Karpas-422 (cell line): ENCODE measurements around the gene TEX264. TPM values are rescaled to one million over a fixed set of nuclear protein-coding genes. Genes with fewer than 3 reads are reported as not detected.
"Not testable (repeated sequence)": the region's sequence is repeated elsewhere in the genome, so short reads cannot be mapped to it uniquely, and the experiment has no call there.

ENCODE experiments used
- DNase-seq: peaks from one replicate; pipeline ENCODE4 v3.0.0-alpha.2; 2015
- H2AFZ ChIP-seq: fragments of 200-600 bp; sonication (generic); 2 replicates; pipeline ENCODE4 v1.6.1; 2014; ENCODE audit warnings: antibody characterized with exemption, low read length, mixed read lengths
- H3K27ac ChIP-seq: fragments of 200-600 bp; sonication (generic); 2 replicates; pipeline ENCODE4 v1.5.1; 2014; ENCODE audit warnings: mild to moderate bottlenecking, low read length, moderate library complexity
- H3K27me3 ChIP-seq: fragments of 200-600 bp; sonication (generic); 2 replicates; pipeline ENCODE4 v1.6.1; 2014; ENCODE audit warnings: low read length, mixed read lengths
- H3K36me3 ChIP-seq: fragments of 200-600 bp; sonication (generic); 2 replicates; pipeline ENCODE4 v1.6.1; 2014; ENCODE audit warnings: low read length, mixed read lengths; ENCODE audit not compliant: insufficient read depth
- H3K4me1 ChIP-seq: fragments of 200-600 bp; sonication (generic); 2 replicates; pipeline ENCODE4 v1.6.1; 2014; ENCODE audit warnings: mild to moderate bottlenecking, low read length, mixed read lengths
- H3K4me2 ChIP-seq: fragments of 200-600 bp; sonication (generic); 2 replicates; pipeline ENCODE4 v1.6.1; 2014; ENCODE audit warnings: low read length, low read depth, mild to moderate bottlenecking; ENCODE audit not compliant: poor library complexity, severe bottlenecking
- H3K4me3 ChIP-seq: fragments of 200-600 bp; sonication (generic); 2 replicates; pipeline ENCODE4 v1.5.1; 2014; ENCODE audit warnings: mild to moderate bottlenecking, antibody characterized with exemption, low read length, mixed read lengths
- H3K79me2 ChIP-seq: fragments of 200-600 bp; sonication (generic); 2 replicates; pipeline ENCODE4 v1.6.1; 2014; ENCODE audit warnings: mild to moderate bottlenecking, low read length, mixed read lengths
- H3K9ac ChIP-seq: fragments of 200-600 bp; sonication (generic); 2 replicates; pipeline ENCODE4 v1.6.0; 2014; ENCODE audit warnings: low read length
- H3K9me2 ChIP-seq: fragments of 200-600 bp; sonication (generic), shearing (Covaris generic); replicated peaks from 2 replicates; pipeline ENCODE4 v1.6.0; 2014; ENCODE audit warnings: mild to moderate bottlenecking, low read length, moderate library complexity; ENCODE audit not compliant: insufficient read depth
- H3K9me3 ChIP-seq: fragments of 300-700, 200-600 bp; sonication (generic); 2 replicates; pipeline ENCODE4 v1.6.1; 2014; ENCODE audit warnings: low read length, mixed read lengths
- H4K20me1 ChIP-seq: fragments of 200-600 bp; sonication (generic); 2 replicates; pipeline ENCODE4 v1.6.1; 2014; ENCODE audit warnings: mild to moderate bottlenecking, antibody characterized with exemption, low read length, low read depth; ENCODE audit not compliant: insufficient read depth
- total RNA-seq: library from RNA; depleted of rRNA; stranded (reverse); fragments of >200 nt; shearing (Covaris generic); gene quantifications from 2 replicates; pipeline ENCODE4 v1.2.3, GENCODE V29; 2014; ENCODE audit warnings: low replicate concordance

TEX264 gene
- total RNA-seq, 1 experiment from 2014 or later = 63.0 TPM

GRCh38 chr3:51727500-51727899, 56.4 kb downstream of the TEX264 start:
- H2AFZ ChIP-seq = no peak overlapping the region
- no peak for DNase-seq
- no peaks in the 10 kb centered on the region; the same call in 1 of the 2 replicates for H3K9me2 ChIP-seq
- no peaks in the 10 kb centered on the region for H4K20me1 ChIP-seq
- no peaks in the 10 kb centered on the region for H3K27me3 ChIP-seq
- no peak overlapping the region for H3K4me2 ChIP-seq
- no peaks in the 10 kb centered on the region for H3K9me3 ChIP-seq
- no peaks in the 10 kb centered on the region for H3K36me3 ChIP-seq
- no peak overlapping the region for H3K27ac ChIP-seq
- no peaks in the 10 kb centered on the region for H3K79me2 ChIP-seq
- no peak overlapping the region for H3K4me3 ChIP-seq
- no peak overlapping the region for H3K9ac ChIP-seq
- peaks cover 6% of the 10 kb centered on the region; the same call in 1 of the 2 replicates for H3K4me1 ChIP-seq

DNA sequence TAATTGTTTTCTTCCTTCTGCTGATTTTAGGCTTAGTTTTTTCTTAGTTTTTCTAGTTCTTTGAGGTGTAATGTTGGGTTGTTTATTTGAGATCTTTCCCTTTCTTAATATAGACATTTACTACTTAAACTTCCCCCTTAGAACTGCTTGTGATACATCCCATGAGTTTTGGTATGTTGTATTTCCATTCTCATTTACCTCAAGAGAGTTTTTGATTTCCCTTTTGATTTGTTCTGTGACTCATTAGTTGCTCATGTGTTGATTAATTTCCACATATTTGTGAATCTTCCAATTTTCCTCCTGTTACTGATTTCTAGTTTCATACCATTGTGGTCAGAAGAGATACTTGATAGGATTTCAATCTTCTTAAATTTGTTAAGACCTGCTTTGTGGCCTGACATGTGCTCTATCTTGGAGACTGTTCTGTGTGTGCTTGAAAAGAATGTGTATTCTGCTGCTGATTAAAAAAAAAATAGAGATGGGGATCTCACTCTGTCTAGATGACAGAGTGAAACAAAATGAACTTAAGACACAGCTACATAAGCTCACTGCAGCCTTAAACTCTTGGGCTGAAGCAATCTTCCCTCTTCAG, 58.1 kb downstream of the TEX264 start:
- H3K4me1 ChIP-seq = peaks cover 6% of the 10 kb centered on the region; the same call in 1 of the 2 replicates
- H3K79me2 ChIP-seq = no peaks in the 10 kb centered on the region
- no peak overlapping the region for H2AFZ ChIP-seq
- H3K27ac ChIP-seq = no peak overlapping the region
- H4K20me1 ChIP-seq = no peaks in the 10 kb centered on the region
- no peaks in the 10 kb centered on the region for H3K36me3 ChIP-seq
- H3K27me3 ChIP-seq = no peaks in the 10 kb centered on the region
- no peak overlapping the region for H3K4me2 ChIP-seq
- no peak overlapping the region for H3K9ac ChIP-seq
- H3K4me3 ChIP-seq = no peak overlapping the region
- no peak for DNase-seq
- H3K9me3 ChIP-seq = no peaks in the 10 kb centered on the region
- H3K9me2 ChIP-seq = no peaks in the 10 kb centered on the region; the same call in 1 of the 2 replicates

GRCh38 chr3:51733859-51734571, 63.0 kb downstream of the TEX264 start:
- Histone ChIP-seq H3K4me3 (no peak overlapping the region), H3K4me2 (no peak overlapping the region), H3K9me3 (no peaks in the 10 kb centered on the region), H3K27ac (no peak overlapping the region), H3K9ac (no peak overlapping the region), H3K9me2 (no peaks in the 10 kb centered on the region), H4K20me1 (no peaks in the 10 kb centered on the region), H3K79me2 (no peaks in the 10 kb centered on the region), H3K36me3 (no peaks in the 10 kb centered on the region), H3K27me3 (0 out of 2 replicates have a peak, but pooled peaks cover 2% of the 10 kb centered on the region), H3K4me1 (no peaks in the 10 kb centered on the region), H2AFZ (no peak overlapping the region)
- no peak for DNase-seq

DNA sequence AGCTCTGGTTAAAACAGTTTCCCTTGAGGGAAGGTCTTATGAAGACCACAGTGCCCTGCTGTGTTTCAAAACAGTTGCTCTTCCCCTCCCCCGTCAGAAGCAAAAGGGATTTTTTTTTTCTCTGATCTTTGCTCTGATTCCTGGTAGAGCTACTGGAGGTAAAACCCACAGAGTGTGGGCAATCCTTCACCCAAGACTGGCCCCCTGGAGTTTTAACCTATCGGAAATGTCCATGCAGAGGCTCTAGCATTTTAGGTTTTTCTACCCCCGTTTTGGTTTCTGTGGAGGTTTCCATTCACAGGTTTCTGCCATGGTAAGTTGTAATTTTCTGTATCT, 63.5 kb downstream of the TEX264 start:
- Histone ChIP-seq H2AFZ (no peak overlapping the region), H3K27ac (no peak overlapping the region), H3K9me2 (no peaks in the 10 kb centered on the region), H3K4me2 (no peak overlapping the region), H3K79me2 (no peaks in the 10 kb centered on the region), H3K4me1 (no peaks in the 10 kb centered on the region), H4K20me1 (no peaks in the 10 kb centered on the region), H3K36me3 (no peaks in the 10 kb centered on the region), H3K9ac (no peak overlapping the region), H3K27me3 (0 out of 2 replicates have a peak, but pooled peaks cover 2% of the 10 kb centered on the region), H3K9me3 (no peaks in the 10 kb centered on the region), H3K4me3 (no peak overlapping the region)
- DNase-seq = no peak

- Histone ChIP-seq H2AFZ (no peak overlapping the region), H3K4me1 (no peaks in the 10 kb centered on the region), H3K27me3 (0 out of 2 replicates have a peak, but pooled peaks cover 2% of the 10 kb centered on the region), H3K9me3 (no peaks in the 10 kb centered on the region), H3K79me2 (no peaks in the 10 kb centered on the region), H4K20me1 (no peaks in the 10 kb centered on the region), H3K4me3 (no peak overlapping the region), H3K9ac (no peak overlapping the region), H3K27ac (no peak overlapping the region), H3K9me2 (no peaks in the 10 kb centered on the region), H3K36me3 (no peaks in the 10 kb centered on the region), H3K4me2 (no peak overlapping the region)
- no peak for DNase-seq
Measured at GRCh38 chr3:51735039-51735438, 64.0 kb downstream of the TEX264 start.

DNA sequence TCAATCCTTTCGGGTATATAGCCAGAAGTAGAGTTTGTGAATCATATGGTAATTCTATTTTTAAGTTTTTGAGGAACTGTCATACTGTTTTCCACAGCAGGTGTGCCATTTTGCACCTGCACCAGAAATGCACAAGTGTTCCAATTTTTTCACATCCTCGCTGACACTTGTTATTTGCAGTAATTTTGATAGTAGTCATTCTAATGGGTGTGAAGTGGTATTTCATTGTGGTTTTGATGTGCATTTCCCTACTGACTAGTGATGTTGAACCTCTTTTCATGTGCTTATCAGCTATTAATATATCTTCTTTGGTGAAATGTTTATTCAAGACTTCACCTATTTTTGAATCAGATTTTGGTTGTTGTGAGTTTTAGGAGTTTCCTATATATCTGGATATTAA, 64.9 kb downstream of the TEX264 start:
- Histone ChIP-seq H3K9ac (no peak overlapping the region), H2AFZ (no peak overlapping the region), H3K9me3 (no peaks in the 10 kb centered on the region), H3K79me2 (no peaks in the 10 kb centered on the region), H3K9me2 (no peaks in the 10 kb centered on the region), H3K4me3 (no peak overlapping the region), H4K20me1 (no peaks in the 10 kb centered on the region), H3K4me2 (no peak overlapping the region), H3K36me3 (no peaks in the 10 kb centered on the region), H3K27me3 (0 out of 2 replicates have a peak, but pooled peaks cover 2% of the 10 kb centered on the region), H3K27ac (no peak overlapping the region), H3K4me1 (no peaks in the 10 kb centered on the region)
- no peak for DNase-seq

DNA sequence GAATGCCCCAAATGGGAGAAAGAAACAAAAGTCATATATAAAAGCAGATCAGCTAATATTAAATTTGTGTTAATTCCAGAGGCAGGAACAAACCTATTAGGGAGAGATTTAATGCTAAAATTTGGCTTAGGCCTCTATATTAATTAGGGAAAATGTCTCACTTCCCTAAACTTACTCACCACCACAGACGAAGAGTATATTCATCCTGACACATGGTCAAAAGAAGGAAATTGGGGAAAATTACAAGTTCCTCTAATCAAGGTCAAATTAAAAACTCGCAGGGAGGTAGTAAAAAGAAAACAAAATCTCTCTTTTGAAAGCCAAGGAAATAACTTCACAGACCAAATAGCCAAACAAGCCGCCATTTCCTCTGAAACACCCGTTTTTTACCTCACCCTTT, 68.1 kb downstream of the TEX264 start:
- Histone ChIP-seq H3K9me2 (no peaks in the 10 kb centered on the region), H3K4me1 (no peaks in the 10 kb centered on the region), H4K20me1 (no peaks in the 10 kb centered on the region), H2AFZ (no peak overlapping the region), H3K27ac (no peak overlapping the region), H3K9me3 (no peaks in the 10 kb centered on the region), H3K4me3 (no peak overlapping the region), H3K36me3 (no peaks in the 10 kb centered on the region), H3K4me2 (no peak overlapping the region), H3K9ac (no peak overlapping the region), H3K79me2 (no peaks in the 10 kb centered on the region), H3K27me3 (0 out of 2 replicates have a peak, but pooled peaks cover 2% of the 10 kb centered on the region)
- no peak for DNase-seq

GRCh38 chr3:51742320-51742719, 71.3 kb downstream of the TEX264 start:
- not testable (repeated sequence) for H3K9ac ChIP-seq, H3K27me3 ChIP-seq, H3K4me3 ChIP-seq, H3K79me2 ChIP-seq, H2AFZ ChIP-seq, H3K27ac ChIP-seq, H3K4me1 ChIP-seq, DNase-seq, H3K4me2 ChIP-seq, H3K9me2 ChIP-seq, H4K20me1 ChIP-seq, H3K36me3 ChIP-seq, H3K9me3 ChIP-seq
